IMR-90 (cell line): ENCODE measurements around the gene ANXA3. TPM values are rescaled to one million over a fixed set of nuclear protein-coding genes. Genes with fewer than 3 reads are reported as not detected.

ENCODE experiments used
- ATAC-seq: fragments of 200-7000 bp; cut with Tn5 transposase; 2 replicates; pipeline ENCODE4 v1.9.1; 2020; ENCODE audit warnings: low read depth, mild to moderate bottlenecking, moderate library complexity
- BruUV-seq: library from RNA; stranded (reverse); fragments of 400-500 nt; replicated peaks from 2 replicates; lab custom pipeline; 2021; lab: Mats Ljungman, UMichigan
- CTCF ChIA-PET: fragments of 300-600 bp; formaldehyde crosslinking; extraction: SDS; loops from one replicate; lab custom pipeline; 2021; ENCODE audit warnings: antibody characterized with exemption; lab: Yijun Ruan, JAX
- POLR2A ChIA-PET: fragments of 300-600 bp; sonication (Branson Sonifier 250); formaldehyde crosslinking; loops from one replicate; lab custom pipeline; 2022; ENCODE audit warnings: antibody characterized with exemption; ENCODE audit not compliant: unreplicated experiment; lab: Charles Lee
- DNase-seq: peaks from one replicate; pipeline ENCODE4 v3.0.0; 2013
- H2AFZ ChIP-seq: replicated peaks from 2 replicates; pipeline ENCODE3; 2013; ENCODE audit warnings: low read length, mild to moderate bottlenecking; ENCODE audit not compliant: poor library complexity
- H2AK5ac ChIP-seq: 2 replicates; pipeline ENCODE4 v1.6.1; 2013; ENCODE audit warnings: low read depth, low read length, inconsistent platforms
- H2AK9ac ChIP-seq: replicated peaks from 2 replicates; pipeline ENCODE3; 2013; ENCODE audit warnings: mild to moderate bottlenecking, low read depth, low read length, moderate library complexity; ENCODE audit not compliant: poor library complexity
- H2BK120ac ChIP-seq: 2 replicates; pipeline ENCODE4 v1.6.1; 2013; ENCODE audit warnings: low read depth, low read length, inconsistent platforms
- H2BK15ac ChIP-seq: 3 replicates; pipeline ENCODE4 v1.6.1; 2013; ENCODE audit warnings: low read depth, low read length, inconsistent platforms
- H2BK20ac ChIP-seq: 2 replicates; pipeline ENCODE4 v1.6.1; 2013; ENCODE audit warnings: low read depth, mild to moderate bottlenecking, inconsistent platforms, low read length, moderate library complexity
- H2BK5ac ChIP-seq: 2 replicates; pipeline ENCODE4 v1.6.1; 2013; ENCODE audit warnings: mild to moderate bottlenecking, low read depth, low read length, inconsistent platforms; ENCODE audit not compliant: poor library complexity, severe bottlenecking
- H3K14ac ChIP-seq: replicated peaks from 2 replicates; pipeline ENCODE4 v1.6.1; 2013; ENCODE audit warnings: low read depth, low read length, inconsistent platforms
- H3K18ac ChIP-seq: 2 replicates; pipeline ENCODE4 v1.6.1; 2013; ENCODE audit warnings: low read depth, low read length, control low read depth
- H3K23ac ChIP-seq: 2 replicates; pipeline ENCODE4 v1.6.1; 2013; ENCODE audit warnings: low read depth, low read length, inconsistent platforms
- H3K27ac ChIP-seq: 2 replicates; pipeline ENCODE4 v1.5.1; 2013; ENCODE audit warnings: mild to moderate bottlenecking, control low read depth, low read length; ENCODE audit not compliant: insufficient read depth
- H3K27me3 ChIP-seq: 2 replicates; pipeline ENCODE4 v1.6.1; 2013; ENCODE audit warnings: low read length; ENCODE audit not compliant: control insufficient read depth, insufficient read depth
- H3K36me3 ChIP-seq: 2 replicates; pipeline ENCODE4 v1.6.1; 2013; ENCODE audit warnings: low read length, mixed read lengths; ENCODE audit not compliant: control insufficient read depth, insufficient read depth
- H3K4ac ChIP-seq: 2 replicates; pipeline ENCODE4 v1.6.1; 2013; ENCODE audit warnings: low read depth, low read length, inconsistent platforms
- H3K4me1 ChIP-seq: 2 replicates; pipeline ENCODE4 v1.6.1; 2013; ENCODE audit warnings: low read length, mixed read lengths; ENCODE audit not compliant: control insufficient read depth, insufficient read depth
- H3K4me2 ChIP-seq: 2 replicates; pipeline ENCODE4 v1.6.1; 2013; ENCODE audit warnings: low read depth, mild to moderate bottlenecking, control low read depth, low read length, moderate library complexity
- H3K4me3 ChIP-seq: 2 replicates; pipeline ENCODE4 v1.5.1; 2013; ENCODE audit warnings: low read depth, mild to moderate bottlenecking, control low read depth, low read length, moderate library complexity; ENCODE audit not compliant: insufficient read depth
- H3K56ac ChIP-seq: 2 replicates; pipeline ENCODE4 v1.6.1; 2013; ENCODE audit warnings: low read length, inconsistent platforms; ENCODE audit not compliant: insufficient read depth; ENCODE audit errors: extremely low read depth
- H3K79me1 ChIP-seq, 2 experiments: 2 replicates each; pipeline ENCODE4 v1.6.1; 2013; ENCODE audit warnings: low read length in 2 of 2, inconsistent platforms in 1 of 2, low read depth in 1 of 2
- H3K9ac ChIP-seq: 2 replicates; pipeline ENCODE4 v1.6.1; 2013; ENCODE audit warnings: low read depth, low read length, control low read depth
- H3K9me1 ChIP-seq: 2 replicates; pipeline ENCODE4 v1.6.1; 2013; ENCODE audit warnings: low read length, inconsistent platforms; ENCODE audit not compliant: insufficient read depth
- H3K9me3 ChIP-seq: 2 replicates; pipeline ENCODE4 v1.6.1; 2013; ENCODE audit warnings: low read length; ENCODE audit not compliant: control insufficient read depth, insufficient read depth
- H4K20me1 ChIP-seq: 2 replicates; pipeline ENCODE4 v1.6.1; 2013; ENCODE audit warnings: low read length, inconsistent platforms; ENCODE audit not compliant: insufficient read depth
- H4K5ac ChIP-seq: 2 replicates; pipeline ENCODE4 v1.6.1; 2013; ENCODE audit warnings: mild to moderate bottlenecking, low read depth, low read length, control low read depth
- H4K8ac ChIP-seq, 2 experiments: 2 replicates each; pipeline ENCODE4 v1.6.1; 2013; ENCODE audit warnings: low read depth in 2 of 2, low read length in 2 of 2, control low read depth in 1 of 2, inconsistent platforms in 1 of 2
- H4K91ac ChIP-seq: 2 replicates; pipeline ENCODE4 v1.6.1; 2013; ENCODE audit warnings: low read depth, low read length, inconsistent platforms; ENCODE audit not compliant: insufficient read depth
- NFE2L2 ChIP-seq: fragments of 150-350 bp; IDR thresholded peaks from 2 replicates; pipeline ENCODE4 v1.6.1; 2016; ENCODE audit warnings: low read depth, mild to moderate bottlenecking, low read length
- whole genome bisulfite sequencing, 2 experiments: methylation state at CpG; one replicate each; pipeline versions ENCODE4 v1.1.5 to v1.1.7; 2013; ENCODE audit warnings: missing lambda C conversion rate in 2 of 2; ENCODE audit not compliant: insufficient read length in 1 of 2; ENCODE audit errors: extremely low coverage in 2 of 2; 5-methylcytosine and 5-hydroxymethylcytosine counted together
- dilution Hi-C: fragments of 300-500 bp; cut with HindIII; formaldehyde crosslinking; loops from one replicate; pipeline ENCODE4 v1.14.3; 2018; ENCODE audit warnings: low sequenced_read_pairs; ENCODE audit not compliant: unreplicated experiment
- in situ Hi-C: fragments of 300-500 bp; cut with MboI; formaldehyde crosslinking; loops from 3 replicates; pipeline ENCODE4 v1.14.3; 2019; ENCODE audit warnings: low sequenced_read_pairs, inconsistent platforms, mixed read lengths
- intact Hi-C: fragments of 100-400 bp; cut with micrococcal nuclease; formaldehyde crosslinking; loops from 2 replicates; pipeline ENCODE4 v1.10.0; 2022
- polyA plus RNA-seq, 3 experiments: library from polyadenylated mRNA; depleted of rRNA; stranded (reverse); fragments of >200 nt; gene quantifications; 2 replicates each; pipeline ENCODE4 v1.2.3, GENCODE V29; 2012; ENCODE audit warnings: low replicate concordance in 1 of 3
- total RNA-seq: library from RNA; depleted of rRNA; stranded (reverse); fragments of >200 nt; gene quantifications from 2 replicates; pipeline ENCODE4 v1.2.3, GENCODE V29; 2012

ANXA3 gene
- total and polyA plus RNA-seq, 2 of the 4 experiments (the other 2 are of a cell fraction), result 4.2 to 5.0 TPM

GRCh38 chr4:78604988-78605387 is 53.4 kb downstream of the ANXA3 start:
- Histone ChIP-seq H3K23ac (no peak overlapping the region), H3K4ac (no peak overlapping the region), H3K9ac (no peak overlapping the region), H2BK15ac (no peak overlapping the region), H3K56ac (no peak overlapping the region), H3K14ac (no peak overlapping the region), H3K4me3 (no peak overlapping the region), H4K5ac (no peak overlapping the region), H4K91ac (no peak overlapping the region), H3K18ac (no peak overlapping the region), H2BK20ac (no peak overlapping the region), H4K20me1 (no peaks in the 10 kb centered on the region), H3K9me3 (no peaks in the 10 kb centered on the region), H3K4me1 (no peaks in the 10 kb centered on the region), H3K27ac (no peak overlapping the region), H2AK5ac (no peak overlapping the region), H3K36me3 (no peaks in the 10 kb centered on the region), H2BK120ac (no peak overlapping the region), H2AK9ac (no peak overlapping the region), H3K4me2 (no peak overlapping the region), H3K9me1 (no peaks in the 10 kb centered on the region), H2BK5ac (no peak overlapping the region), H2AFZ (no peak overlapping the region), H3K27me3 (no peaks in the 10 kb centered on the region), H3K79me1 (no peaks in the 10 kb centered on the region), H4K8ac (no peak overlapping the region)
- ChIA-PET CTCF (no interaction called here), POLR2A (no interaction called here)
- no peak for DNase-seq
- no CpG with 5 or more reads among the region's 2 CpGs for WGBS, 2 experiments
- no peak for ATAC-seq
- dilution Hi-C loops (loop anchor here (25.0 kb wide), 1 partner anchor 257 kb away; no protein-coding TSS in a partner anchor), intact Hi-C loops (no loop called here), in situ Hi-C loops (no loop called here)
- no peak for TF ChIP-seq NFE2L2
- BruUV-seq, result no TSS peak
